ENCODE data around the gene MACROD2.
"Not testable (repeated sequence)": the region's sequence is repeated elsewhere in the genome, so short reads cannot be mapped to it uniquely, and the experiment has no call there.

Gene MACROD2

GRCh38 chr20:14197097-14197496, 201.8 kb downstream of the MACROD2 start:
- DNase-seq, result no peak

- DNase-seq, result no peak
These were observed 203.1 kb downstream of the MACROD2 start for GRCh38 chr20:14198416-14198815.

- DNase-seq, result no peak
These were observed 203.8 kb downstream of the MACROD2 start for GRCh38 chr20:14199111-14199510.

DNA sequence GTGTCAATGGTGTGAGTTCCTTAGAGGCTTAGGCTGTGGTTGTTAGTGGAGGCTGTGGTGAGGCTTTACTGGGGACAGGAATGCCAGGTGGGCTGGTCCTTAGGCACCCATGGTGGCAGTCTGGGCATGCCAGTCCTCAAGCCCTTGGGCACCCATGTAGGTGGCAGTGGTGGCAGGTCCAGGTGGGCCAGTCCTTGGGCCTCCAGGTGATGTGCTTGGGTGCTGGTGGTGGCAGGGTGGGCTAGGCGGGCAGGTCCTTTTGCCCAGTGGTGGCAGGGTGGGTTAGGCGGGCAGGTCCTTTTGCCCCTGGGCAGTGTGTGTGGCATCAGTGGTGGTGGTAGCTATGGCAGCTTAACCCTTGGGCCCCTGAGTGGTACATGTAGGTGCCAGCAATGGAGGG, 208.3 kb downstream of the MACROD2 start:
- no peak for DNase-seq

DNA sequence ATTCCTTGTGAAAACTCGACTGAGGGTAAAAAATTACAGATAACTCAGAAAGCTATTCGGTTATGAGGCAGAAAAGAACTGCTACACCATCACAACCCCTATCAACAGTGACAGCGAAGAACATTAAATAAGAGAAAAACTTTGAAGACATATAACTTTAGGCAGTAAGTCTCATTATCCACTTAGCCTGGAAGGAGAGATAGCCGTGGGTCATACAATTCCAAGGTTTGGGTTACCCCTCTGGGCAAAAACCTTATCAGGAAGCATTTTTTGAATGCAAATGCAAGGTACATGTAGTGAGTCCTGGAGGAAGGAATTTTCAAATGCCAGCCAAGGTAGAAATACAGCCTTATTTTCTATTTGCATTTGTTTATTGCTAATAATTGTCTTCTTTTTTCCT, 212.3 kb downstream of the MACROD2 start:
- DNase-seq, result no peak

DNA sequence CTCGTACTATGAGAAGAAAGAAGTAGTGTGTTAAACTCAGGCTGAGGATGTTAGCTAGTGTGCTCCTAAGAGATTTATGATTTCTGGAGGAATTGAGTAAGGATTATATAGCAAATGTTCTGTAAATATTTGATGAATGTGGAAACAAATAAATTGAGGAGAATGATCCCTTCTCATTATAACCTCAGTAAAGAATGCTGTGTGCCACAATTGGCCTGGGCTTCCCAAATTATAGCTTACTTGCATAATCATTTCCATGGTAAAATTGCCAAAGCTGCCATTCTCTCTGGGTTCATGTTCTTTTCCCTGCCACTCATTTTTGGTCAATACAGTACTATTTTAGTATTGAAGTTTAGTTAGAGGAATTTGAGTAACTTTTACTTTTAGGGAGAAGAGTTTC, 213.6 kb downstream of the MACROD2 start:
- no peak for DNase-seq

GRCh38 chr20:14210146-14210545, 214.8 kb downstream of the MACROD2 start:
- no peak for DNase-seq

DNA sequence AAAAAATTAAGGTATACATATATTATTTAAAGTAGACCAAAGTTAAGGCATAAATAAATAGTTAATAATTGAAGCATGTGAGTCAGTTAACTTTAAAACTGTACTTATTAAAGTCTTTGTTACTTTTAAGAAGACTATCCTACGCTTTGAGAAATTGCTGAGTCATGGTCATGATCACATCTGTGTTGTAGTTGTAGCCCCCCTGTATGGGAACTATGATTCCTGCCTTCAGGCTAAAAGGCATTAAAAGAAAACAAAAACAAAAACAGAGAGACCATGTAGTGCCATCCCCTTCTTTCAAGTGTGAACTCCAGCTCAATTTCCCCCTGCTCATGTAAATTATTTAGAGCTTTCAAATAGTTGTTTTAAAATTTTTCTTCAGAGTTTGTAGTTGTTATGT, 218.7 kb downstream of the MACROD2 start:
- DNase-seq, result no peak

DNA sequence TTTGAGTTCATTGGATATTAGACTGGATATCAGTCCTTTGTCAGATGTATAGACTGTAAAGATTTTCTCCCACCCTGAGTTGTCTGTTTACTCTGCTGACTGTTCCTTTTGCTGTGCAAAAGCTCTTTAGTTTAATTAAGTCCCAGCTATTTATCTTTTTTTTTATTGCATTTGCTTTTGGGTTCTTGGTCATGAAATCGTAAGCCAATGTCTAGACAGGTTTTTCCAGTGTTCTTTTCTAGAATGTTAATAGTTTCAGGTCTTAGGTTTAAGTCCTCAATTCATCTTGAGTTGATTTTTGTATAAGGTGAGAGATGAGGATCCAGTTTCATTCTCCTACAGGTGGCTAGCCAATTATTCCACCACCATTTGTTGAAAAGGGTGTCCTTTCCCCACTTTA, 220.6 kb downstream of the MACROD2 start:
- not testable (repeated sequence) for DNase-seq

GRCh38 chr20:14219801-14220461, 224.6 kb downstream of the MACROD2 start:
- DNase-seq, result no peak

DNA sequence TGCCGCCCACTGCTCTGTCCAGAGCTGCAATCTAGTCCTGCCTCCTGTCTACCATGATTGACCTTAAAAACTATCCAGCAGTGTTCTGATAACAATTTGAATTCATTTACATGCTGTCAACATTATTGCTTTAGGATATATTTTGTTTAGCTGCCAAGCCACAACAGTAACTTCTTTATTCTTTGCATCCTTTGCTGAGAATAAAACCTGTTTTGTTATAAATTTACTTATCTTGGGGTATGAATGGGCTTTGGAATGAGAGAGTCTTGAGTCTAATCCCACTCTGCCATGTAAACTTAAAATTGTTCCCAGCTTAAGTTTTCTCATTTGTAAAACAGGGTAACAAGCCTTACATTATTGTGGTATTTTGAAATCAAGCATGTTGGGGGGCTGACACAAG, 225.7 kb downstream of the MACROD2 start:
- no peak for DNase-seq

DNA sequence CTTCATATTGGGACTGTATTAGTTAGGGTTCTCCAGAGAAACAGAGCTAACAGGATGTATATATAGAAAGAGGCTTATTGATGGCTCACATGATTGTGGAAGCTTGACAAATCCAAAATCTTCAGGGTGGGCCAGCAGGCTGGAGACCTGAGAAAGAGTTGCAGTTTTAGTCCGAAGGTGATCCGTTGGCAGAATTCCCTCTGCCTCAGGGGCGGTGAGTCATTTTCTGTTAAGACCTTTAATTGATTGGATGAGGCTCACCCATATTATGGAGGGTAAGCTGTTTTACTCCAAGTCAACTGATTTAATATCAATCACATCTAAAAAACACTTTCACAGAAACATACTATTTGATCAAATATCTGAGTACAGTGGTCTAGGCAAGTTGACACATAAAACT, 228.5 kb downstream of the MACROD2 start:
- DNase-seq, result no peak

DNA sequence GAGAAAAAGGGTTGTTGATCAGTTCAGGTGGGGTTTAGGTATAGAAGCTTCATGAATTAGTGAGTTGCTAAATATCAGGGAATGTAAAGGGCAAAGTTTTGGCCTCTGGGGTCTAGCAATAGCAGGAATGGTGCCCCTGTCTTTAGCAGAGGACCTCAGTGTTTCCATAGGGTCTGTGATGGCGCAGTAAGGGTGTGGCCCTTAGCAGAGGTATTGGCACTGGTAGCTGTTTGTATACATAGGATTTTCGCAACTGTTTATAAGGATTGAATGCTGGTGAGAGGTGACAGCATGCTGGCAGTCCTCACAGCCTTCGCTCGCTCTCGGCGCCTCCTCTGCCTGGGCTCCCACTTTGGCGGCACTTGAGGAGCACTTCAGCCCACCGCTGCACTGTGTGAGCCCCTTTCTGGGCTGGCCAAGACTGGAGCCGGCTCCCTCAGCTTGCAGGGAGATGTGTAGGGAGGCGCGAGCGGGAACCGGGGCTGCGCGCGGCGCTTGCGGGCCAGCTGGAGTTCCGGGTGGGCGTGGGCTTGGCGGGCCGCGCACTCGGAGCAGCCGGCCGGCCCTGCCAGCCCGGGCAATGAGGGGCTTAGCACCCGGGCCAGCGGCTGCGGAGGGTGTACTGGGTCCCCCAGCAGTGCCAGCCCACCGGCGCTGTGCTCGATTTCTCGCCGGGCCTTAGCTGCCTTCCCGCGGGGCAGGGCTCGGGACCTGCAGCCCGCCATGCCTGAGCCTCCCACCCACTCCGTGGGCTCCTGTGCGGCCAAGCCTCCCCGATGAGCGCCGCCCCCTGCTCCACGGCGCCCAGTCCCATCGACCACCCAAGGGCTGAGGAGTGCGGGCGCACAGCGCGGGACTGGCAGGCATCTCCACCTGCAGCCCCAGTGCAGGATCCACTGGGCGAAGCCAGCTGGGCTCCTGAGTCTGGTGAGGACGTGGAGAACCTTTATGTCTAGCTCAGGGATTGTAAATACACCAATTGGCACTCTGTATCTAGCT, 231.0 kb downstream of the MACROD2 start:
- DNase-seq, result not testable (repeated sequence)

- no peak for DNase-seq
These were observed 237.3 kb downstream of the MACROD2 start for GRCh38 chr20:14232650-14233049.

DNA sequence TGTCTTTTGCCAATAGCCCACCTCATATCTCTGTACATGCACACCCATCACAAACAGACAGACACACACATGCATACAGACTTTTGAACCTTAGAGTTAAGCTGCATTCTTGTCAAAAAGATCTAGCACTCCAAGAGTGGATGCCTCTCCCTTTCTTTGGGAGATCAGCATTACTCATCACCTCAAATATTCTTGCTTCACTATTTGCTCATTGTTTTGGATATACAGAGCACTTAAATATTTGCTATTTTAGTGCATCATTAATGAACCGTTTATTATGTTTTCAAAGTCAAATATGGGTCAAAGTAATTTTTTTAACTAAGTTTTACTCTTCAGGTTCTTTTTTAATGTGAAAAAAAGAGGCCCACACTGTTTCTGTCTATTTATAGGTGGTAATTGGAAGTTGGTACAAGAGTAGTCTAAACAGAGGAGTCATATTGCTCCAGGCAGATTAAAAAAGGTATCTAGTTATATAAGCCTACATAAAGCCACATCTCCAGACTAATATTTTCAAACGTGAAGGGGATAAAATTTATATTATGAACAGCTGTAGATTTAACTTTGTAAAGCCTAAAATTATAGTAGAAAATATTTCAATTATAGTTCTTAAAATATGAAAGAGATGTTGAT, 239.5 kb downstream of the MACROD2 start:
- DNase-seq, result no peak

- no peak for DNase-seq
These were observed 240.0 kb downstream of the MACROD2 start for GRCh38 chr20:14235355-14235754.

GRCh38 chr20:14245368-14245970, 250.2 kb downstream of the MACROD2 start:
- DNase-seq, result no peak

DNA sequence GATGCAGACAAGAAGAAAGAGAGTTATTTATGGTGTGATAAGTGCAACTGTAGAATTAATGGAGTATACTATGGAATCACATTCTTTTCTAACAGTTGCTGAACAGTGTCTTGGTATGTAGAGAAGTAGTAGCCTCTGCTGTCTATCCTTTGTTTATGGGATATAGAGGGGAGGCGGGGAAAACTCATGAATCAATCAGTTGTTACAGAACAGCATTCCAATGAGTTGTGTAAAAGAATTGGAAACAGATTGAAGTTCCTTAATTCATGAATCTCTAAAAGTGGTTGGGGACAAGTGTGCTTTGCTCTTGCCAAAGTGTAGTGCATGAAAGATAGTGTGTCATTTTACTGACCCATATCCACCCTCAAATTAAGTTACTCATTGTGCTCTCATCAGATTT, 264.4 kb downstream of the MACROD2 start:
- DNase-seq, result no peak

- no peak for DNase-seq
These were observed 265.1 kb downstream of the MACROD2 start for GRCh38 chr20:14260367-14260766.

DNA sequence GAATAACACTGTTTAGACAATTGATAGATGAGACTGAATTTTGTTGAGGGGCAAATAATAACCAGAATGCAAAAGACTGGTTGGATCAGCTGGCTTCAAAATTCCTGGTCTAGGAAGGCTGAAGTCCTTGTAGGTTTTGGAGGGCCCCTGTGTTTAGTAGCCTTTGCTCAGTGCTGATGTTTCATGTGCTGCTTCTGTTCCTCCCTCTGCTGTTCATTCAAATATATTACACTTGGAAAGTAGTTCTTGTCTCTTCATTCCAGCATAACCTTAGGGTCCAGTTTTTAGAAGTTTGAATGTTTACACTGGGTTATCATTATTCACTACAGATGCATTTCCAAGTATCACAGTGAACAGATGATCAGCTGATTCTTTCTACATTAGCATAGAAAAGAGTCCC, 269.6 kb downstream of the MACROD2 start:
- no peak for DNase-seq

GRCh38 chr20:14266246-14266645, 270.9 kb downstream of the MACROD2 start:
- DNase-seq, result no peak

- not testable (repeated sequence) for DNase-seq
These were observed 275.4 kb downstream of the MACROD2 start for GRCh38 chr20:14270751-14271150.

- no peak for DNase-seq
These were observed 286.8 kb downstream of the MACROD2 start for GRCh38 chr20:14282140-14282539.
